Gastroesophageal sphincter (tissue), 3 donors: ENCODE results near the gene ZNF775.

Experiments used
- CTCF ChIP-seq, 4 experiments: fragments of 200-600 bp in 2 of 4; fragments of 450-650 bp in 2 of 4; sonication (generic) in 1 of 4; IDR thresholded peaks; one replicate each; pipeline ENCODE4 v1.5.1; 2017 to 2019; ENCODE audit warnings: antibody characterized with exemption in 4 of 4, mild to moderate bottlenecking in 2 of 4, moderate library complexity in 2 of 4
- POLR2A ChIP-seq, 2 donors: fragments of 450-650 bp; IDR thresholded peaks; one replicate each; pipeline ENCODE4 v1.6.1; 2017; ENCODE audit warnings: antibody characterized with exemption in 2 of 2, mild to moderate bottlenecking in 2 of 2, moderate library complexity in 1 of 2

GRCh38 chr7:150359622-150360362 lies 19.3 kb upstream of the ZNF775 start:
- no peak for TF ChIP-seq POLR2A (IDR thresholded peaks at IDR 0.05)
- no peak for TF ChIP-seq CTCF (IDR thresholded peaks at IDR 0.05)
